Measurements from ENCODE around the gene RNF38.

GRCh38 chr9:36400332-36401163 lies 479 bp upstream of the RNF38 start:
- no peak for TF ChIP-seq CTCF (IDR thresholded peaks at IDR 0.05; ENCODE audit: low read depth, low read length)
- peak; percentile 38 for TF ChIP-seq MAX (IDR thresholded peaks at IDR 0.05; ENCODE audit: low read depth, low read length)
- peak; percentile 41 for TF ChIP-seq POLR2A (IDR thresholded peaks at IDR 0.05; ENCODE audit: extremely low read depth, insufficient read length)
- TF ChIP-seq MYC (IDR thresholded peaks at IDR 0.05; ENCODE audit: low read depth, low read length): peak; percentile 49; the same call in 1 of the 2 replicates

All from NB4 (cell line).